A549 (cell line): ENCODE results near the gene TM4SF18.

Experiments used
- HOXB13 ChIP-seq: fragments of 250-450 bp; sonication (Bioruptor Pico); IDR thresholded peaks from 2 replicates; pipeline ENCODE4 v1.5.0; 2020; ENCODE audit warnings: low read depth, mild to moderate bottlenecking, moderate library complexity
- KDM1A ChIP-seq: fragments of 200-600 bp; sonication (generic); IDR thresholded peaks from 2 replicates; pipeline ENCODE4 v1.6.1; 2016; ENCODE audit warnings: low read depth, mild to moderate bottlenecking
- REST ChIP-seq: fragments of 200-600 bp; sonication (generic); IDR thresholded peaks from 2 replicates; pipeline ENCODE4 v1.6.1; 2016; ENCODE audit warnings: antibody characterized with exemption, mild to moderate bottlenecking, moderate library complexity
- RFX5 ChIP-seq: fragments of 450-650 bp; IDR thresholded peaks from 2 replicates; pipeline ENCODE4 v1.7.1; 2014; ENCODE audit warnings: antibody characterized with exemption, mild to moderate bottlenecking, moderate library complexity

DNA sequence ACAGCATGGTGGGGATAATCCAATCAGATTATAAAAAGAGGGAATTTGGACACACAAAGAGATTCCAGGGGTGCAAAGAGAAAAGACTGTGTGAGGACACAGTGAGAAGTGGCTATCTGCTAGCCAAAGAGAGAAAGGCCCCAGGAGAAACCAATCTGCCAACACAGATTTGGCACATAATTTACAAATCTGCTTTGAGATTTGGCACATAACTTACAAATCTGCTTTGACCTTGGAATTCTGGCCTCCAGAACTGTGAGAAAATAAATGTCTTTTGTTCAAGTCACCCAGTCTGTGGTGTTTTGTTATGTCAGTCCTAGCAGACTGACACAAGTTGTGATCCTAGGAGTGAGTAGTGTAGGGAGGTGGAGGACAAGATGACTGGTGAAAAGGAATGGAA lies 3.5 kb upstream of the TM4SF18 start:
- TF ChIP-seq RFX5: no peak
- no peak for TF ChIP-seq HOXB13 (CRISPR knock-in tag)
- TF ChIP-seq REST: no peak
- no peak for TF ChIP-seq KDM1A
